HFF-Myc (cell line): Measurements from ENCODE around the gene TRPV2.
A peak's percentile ranks its signal among the peaks of the same experiment; 100 is the strongest.

Experiments
- DNase-seq: peaks from one replicate; pipeline ENCODE4 v3.0.0-alpha.2; 2011; ENCODE audit warnings: low read depth; ENCODE audit errors: extremely low read depth
- H3K4me3 ChIP-seq: replicated peaks from 2 replicates; pipeline ENCODE4 v1.5.1; 2011; ENCODE audit warnings: low read depth, mild to moderate bottlenecking, control low read depth, low read length
- CTCF ChIP-seq: IDR thresholded peaks from 2 replicates; pipeline ENCODE4 v1.5.1; 2012; ENCODE audit warnings: mild to moderate bottlenecking, low read depth, low read length, control low read depth; ENCODE audit errors: missing control alignments

The TRPV2 gene

GRCh38 chr17:16472539-16472938 lies 57.2 kb downstream of the TRPV2 start:
- no peak for DNase-seq
- TF ChIP-seq CTCF, result no peak
- H3K4me3 ChIP-seq, result no peak overlapping the region

- no peak for DNase-seq
- H3K4me3 ChIP-seq, result no peak overlapping the region
- TF ChIP-seq CTCF, result no peak
Measured at GRCh38 chr17:16473044-16474011, 58.0 kb downstream of the TRPV2 start.

- no peak for DNase-seq
- TF ChIP-seq CTCF, result no peak
- H3K4me3 ChIP-seq, result no peak overlapping the region
Measured at GRCh38 chr17:16474012-16474725, 58.8 kb downstream of the TRPV2 start.

GRCh38 chr17:16475179-16475704 lies 59.9 kb downstream of the TRPV2 start:
- no peak for DNase-seq
- H3K4me3 ChIP-seq, result no peak overlapping the region
- TF ChIP-seq CTCF, result no peak

GRCh38 chr17:16477255-16477654 lies 61.9 kb downstream of the TRPV2 start:
- peak; percentile 84 for DNase-seq
- TF ChIP-seq CTCF, result no peak

GRCh38 chr17:16477666-16478065 lies 62.3 kb downstream of the TRPV2 start:
- TF ChIP-seq CTCF, result no peak
- no peak for DNase-seq

More at GRCh38 chr17:16477255-16477654, 61.9 kb downstream of the TRPV2 start:
- H3K4me3 ChIP-seq, result no peak overlapping the region

More at GRCh38 chr17:16477666-16478065, 62.3 kb downstream of the TRPV2 start:
- no peak overlapping the region for H3K4me3 ChIP-seq
